Testis (tissue), 2 donors: ENCODE measurements around the gene MYH10.

ENCODE experiments used
- POLR2A ChIP-seq: fragments of 450-650 bp; IDR thresholded peaks from one replicate; pipeline ENCODE4 v1.6.1; 2017; ENCODE audit warnings: antibody characterized with exemption, mild to moderate bottlenecking, moderate library complexity
- TF ChIP-seq, protein P1 (sequence below), 3 experiments: fragments of 450-650 bp in 2 of 3; fragments of 200-600 bp in 1 of 3; sonication (generic) in 1 of 3; IDR thresholded peaks; one replicate each; pipeline ENCODE4 v1.5.1; 2016 to 2019; ENCODE audit warnings: antibody characterized with exemption in 3 of 3, mild to moderate bottlenecking in 2 of 3, moderate library complexity in 1 of 3

DNA sequence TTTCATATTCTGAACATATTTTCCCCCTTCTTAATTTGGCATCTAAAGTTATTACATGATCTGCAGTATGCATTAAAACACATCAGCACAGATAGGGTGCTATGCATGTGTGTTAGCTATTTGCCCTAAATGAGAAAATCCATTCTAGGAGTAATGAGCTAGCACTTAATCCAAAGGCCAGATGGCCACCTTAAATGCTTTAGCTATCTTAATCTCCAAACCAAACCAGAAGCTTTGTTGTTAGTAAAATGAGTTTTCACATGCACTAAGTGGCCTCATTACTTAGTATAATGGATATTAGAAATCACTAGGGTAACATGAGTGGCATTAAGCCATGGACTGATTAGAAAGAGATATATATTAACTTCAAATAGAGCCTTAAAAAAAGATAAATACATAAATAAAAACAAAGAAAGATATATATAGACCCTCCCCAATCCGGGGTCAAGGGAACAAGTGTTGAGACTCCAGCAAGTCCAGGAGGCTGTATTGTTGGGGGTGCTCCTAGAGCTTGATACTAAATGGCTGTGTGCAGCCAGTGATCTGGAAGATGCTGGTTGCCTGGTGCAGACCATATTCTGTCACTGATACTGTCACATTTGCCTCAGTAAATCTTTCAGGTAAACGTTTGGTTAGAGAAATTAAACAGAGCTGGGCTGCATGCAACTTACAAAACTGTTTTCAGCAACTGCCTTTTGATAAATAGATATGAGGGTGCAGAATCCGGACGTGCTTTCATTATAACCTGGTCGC, 67.3 kb downstream of the MYH10 start:
- TF ChIP-seq, protein P1, sequence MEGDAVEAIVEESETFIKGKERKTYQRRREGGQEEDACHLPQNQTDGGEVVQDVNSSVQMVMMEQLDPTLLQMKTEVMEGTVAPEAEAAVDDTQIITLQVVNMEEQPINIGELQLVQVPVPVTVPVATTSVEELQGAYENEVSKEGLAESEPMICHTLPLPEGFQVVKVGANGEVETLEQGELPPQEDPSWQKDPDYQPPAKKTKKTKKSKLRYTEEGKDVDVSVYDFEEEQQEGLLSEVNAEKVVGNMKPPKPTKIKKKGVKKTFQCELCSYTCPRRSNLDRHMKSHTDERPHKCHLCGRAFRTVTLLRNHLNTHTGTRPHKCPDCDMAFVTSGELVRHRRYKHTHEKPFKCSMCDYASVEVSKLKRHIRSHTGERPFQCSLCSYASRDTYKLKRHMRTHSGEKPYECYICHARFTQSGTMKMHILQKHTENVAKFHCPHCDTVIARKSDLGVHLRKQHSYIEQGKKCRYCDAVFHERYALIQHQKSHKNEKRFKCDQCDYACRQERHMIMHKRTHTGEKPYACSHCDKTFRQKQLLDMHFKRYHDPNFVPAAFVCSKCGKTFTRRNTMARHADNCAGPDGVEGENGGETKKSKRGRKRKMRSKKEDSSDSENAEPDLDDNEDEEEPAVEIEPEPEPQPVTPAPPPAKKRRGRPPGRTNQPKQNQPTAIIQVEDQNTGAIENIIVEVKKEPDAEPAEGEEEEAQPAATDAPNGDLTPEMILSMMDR (IDR thresholded peaks at IDR 0.05) = no peak
- no peak for TF ChIP-seq POLR2A
